CD14-positive monocyte (primary cell): ENCODE results near the gene MYO1D. TPM values are rescaled to one million over a fixed set of nuclear protein-coding genes. Genes with fewer than 3 reads are reported as not detected.

ENCODE experiments used
- DNase-seq, 3 donors: peaks; one replicate each; pipeline ENCODE4 v3.0.0-alpha.2; 2011 to 2022
- H2AFZ ChIP-seq: 2 replicates; pipeline ENCODE4 v1.6.0; 2012; ENCODE audit warnings: mild to moderate bottlenecking, low read depth, low read length, inconsistent platforms; ENCODE audit not compliant: insufficient read depth, poor library complexity, severe bottlenecking
- H3K27ac ChIP-seq, 2 donors: 1 replicate in 1 of 2; 2 replicates in 1 of 2; pipeline ENCODE4 v1.5.1; 2012 to 2013; ENCODE audit warnings: low read length in 2 of 2, control low read depth in 1 of 2, inconsistent platforms in 1 of 2, low read depth in 1 of 2, mild to moderate bottlenecking in 1 of 2
- H3K27me3 ChIP-seq, 2 donors: one replicate each; pipeline versions ENCODE4 v1.6.0 to v1.6.1; 2011 to 2013; ENCODE audit warnings: low read length in 2 of 2; ENCODE audit not compliant: control insufficient read depth in 2 of 2, insufficient read depth in 2 of 2
- H3K36me3 ChIP-seq, 2 donors: replicated peaks in 1 of 2; 1 replicate in 1 of 2; 2 replicates in 1 of 2; pipeline versions ENCODE4 v1.5.1 to v1.6.1; 2012 to 2013; ENCODE audit warnings: low read length in 2 of 2, control low read depth in 1 of 2, inconsistent platforms in 1 of 2, mild to moderate bottlenecking in 1 of 2; ENCODE audit not compliant: insufficient read depth in 2 of 2, control insufficient read depth in 1 of 2
- H3K4me1 ChIP-seq, 2 donors: 1 replicate in 1 of 2; 2 replicates in 1 of 2; pipeline versions ENCODE4 v1.5.1 to v1.6.1; 2012 to 2013; ENCODE audit warnings: low read length in 2 of 2, control low read depth in 1 of 2, inconsistent platforms in 1 of 2, mild to moderate bottlenecking in 1 of 2, moderate library complexity in 1 of 2; ENCODE audit not compliant: insufficient read depth in 2 of 2, control insufficient read depth in 1 of 2
- H3K4me2 ChIP-seq: replicated peaks from 2 replicates; pipeline ENCODE3; 2012; ENCODE audit warnings: low read length, moderate library complexity, mild to moderate bottlenecking; ENCODE audit not compliant: poor library complexity, severe bottlenecking; ENCODE audit errors: extremely low read depth
- H3K4me3 ChIP-seq, 3 experiments: fragments of 200-600 bp in 1 of 3; sonication (generic) in 1 of 3; replicated peaks in 1 of 3; 1 replicate in 2 of 3; 2 replicates in 1 of 3; pipeline ENCODE4 v1.5.1; 2011 to 2013; ENCODE audit warnings: low read length in 3 of 3, mild to moderate bottlenecking in 3 of 3, control low read depth in 2 of 3, low read depth in 2 of 3, inconsistent platforms in 1 of 3, moderate library complexity in 1 of 3
- H3K79me2 ChIP-seq: 2 replicates; pipeline ENCODE4 v1.6.0; 2012; ENCODE audit warnings: mild to moderate bottlenecking, control low read depth, inconsistent platforms, low read length, moderate library complexity; ENCODE audit not compliant: insufficient read depth
- H3K9ac ChIP-seq: 2 replicates; pipeline ENCODE4 v1.6.0; 2017; ENCODE audit warnings: low read length, mild to moderate bottlenecking; ENCODE audit not compliant: insufficient read depth, poor library complexity, severe bottlenecking
- H3K9me3 ChIP-seq, 2 donors: replicated peaks in 1 of 2; 1 replicate in 1 of 2; 2 replicates in 1 of 2; pipeline versions ENCODE4 v1.5.1 to v1.6.1; 2012 to 2013; ENCODE audit warnings: low read length in 2 of 2, control low read depth in 1 of 2; ENCODE audit not compliant: control insufficient read depth in 1 of 2, insufficient read depth in 1 of 2
- H4K20me1 ChIP-seq: 2 replicates; pipeline ENCODE4 v1.6.0; 2012; ENCODE audit warnings: mild to moderate bottlenecking, low read length, control low read depth, moderate library complexity; ENCODE audit not compliant: insufficient read depth
- H3K27ac Mint-ChIP-seq, 7 donors: one replicate each; pipeline ENCODE4 v1.8.0; 2020; ENCODE audit warnings: mild to moderate bottlenecking in 7 of 7, mixed read lengths in 7 of 7, moderate library complexity in 6 of 7, inconsistent platforms in 2 of 7
- H3K27me3 Mint-ChIP-seq, 3 donors: one replicate each; pipeline ENCODE4 v1.8.0; 2021 to 2022; ENCODE audit warnings: low read depth in 3 of 3, mild to moderate bottlenecking in 3 of 3, mixed read lengths in 3 of 3, moderate library complexity in 3 of 3, inconsistent platforms in 1 of 3
- H3K36me3 Mint-ChIP-seq, 2 donors: one replicate each; pipeline ENCODE4 v1.8.0; 2020; ENCODE audit warnings: mixed read lengths in 2 of 2, inconsistent platforms in 1 of 2, mild to moderate bottlenecking in 1 of 2
- H3K4me1 Mint-ChIP-seq: one replicate; pipeline ENCODE4 v1.8.0; 2020; ENCODE audit warnings: mild to moderate bottlenecking, mixed read lengths
- H3K4me3 Mint-ChIP-seq, 2 donors: one replicate each; pipeline ENCODE4 v1.8.0; 2020; ENCODE audit warnings: mild to moderate bottlenecking in 2 of 2, mixed read lengths in 2 of 2, moderate library complexity in 1 of 2
- H3K9me3 Mint-ChIP-seq, 7 donors: one replicate each; pipeline ENCODE4 v1.8.0; 2020 to 2022; ENCODE audit warnings: mixed read lengths in 7 of 7, mild to moderate bottlenecking in 6 of 7, moderate library complexity in 6 of 7, inconsistent platforms in 2 of 7
- WGBS: methylation state at CpG from one replicate; pipeline ENCODE4 v1.1.5; 2013; ENCODE audit warnings: missing lambda C conversion rate; ENCODE audit not compliant: insufficient coverage; 5-methylcytosine and 5-hydroxymethylcytosine counted together
- intact Hi-C, 2 donors: fragments of 100-400 bp; cut with micrococcal nuclease; formaldehyde crosslinking; loops; one replicate each; pipeline versions ENCODE4 v1.15.0 to v1.15.1; 2023
- polyA plus RNA-seq, 3 donors: library from polyadenylated mRNA; depleted of rRNA in 1 of 3; unstranded in 2 of 3; stranded (reverse) in 1 of 3; fragments of 300-500 nt in 2 of 3; fragments of >200 nt in 1 of 3; fragmentation: Illumina TruSeq in 2 of 3; gene quantifications; 1 replicate in 2 of 3; 2 replicates in 1 of 3; pipeline ENCODE4 v1.2.3, GENCODE V29; 2012 to 2021
- TF ChIP-seq, protein P1 (sequence below): fragments of 200-600 bp; IDR thresholded peaks from one replicate; pipeline ENCODE4 v1.8.0; 2022; ENCODE audit warnings: antibody characterized with exemption, mild to moderate bottlenecking

MYO1D gene
- polyA plus RNA-seq, 3 donors: 0.22 to 0.39 (median 0.26) TPM

DNA sequence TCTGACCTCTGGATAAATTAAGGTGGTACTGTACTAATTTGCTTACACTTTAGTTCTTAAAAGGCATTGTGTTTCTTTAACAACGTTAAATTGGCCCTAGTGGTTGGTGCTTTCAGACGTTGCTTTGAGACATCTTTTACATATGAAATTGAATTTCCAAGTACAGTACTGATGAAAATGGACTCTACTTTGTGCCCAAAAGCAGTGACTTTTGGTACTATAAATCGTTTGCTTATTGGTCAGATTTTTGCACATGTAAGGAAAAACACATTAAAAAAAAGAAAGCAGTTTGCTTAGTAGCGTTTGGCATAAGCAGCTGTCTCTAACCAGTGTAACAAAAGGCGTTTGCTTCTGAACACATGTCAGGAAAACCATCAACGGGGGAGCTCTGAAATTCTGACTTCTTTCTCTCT is 250.5 kb downstream of the MYO1D start:
- no peaks in the 10 kb centered on the region for H3K4me1 ChIP-seq
- Mint-ChIP-seq H3K4me3 (no peak overlapping the region), H3K36me3 (no peaks in the 10 kb centered on the region), H3K9me3 (no peaks in the 10 kb centered on the region), H3K27ac (no peak overlapping the region), H3K27me3 (peaks cover 0 to 5% (median 0%) of the 10 kb centered on the region in 3 donors), H3K4me1 (no peaks in the 10 kb centered on the region)
- no peak overlapping the region for H3K4me2 ChIP-seq
- no peaks in the 10 kb centered on the region for H4K20me1 ChIP-seq
- no peaks in the 10 kb centered on the region for H3K36me3 ChIP-seq
- H3K4me3 ChIP-seq: no peak overlapping the region
- no peak overlapping the region for H2AFZ ChIP-seq
- no peak for DNase-seq
- no peaks in the 10 kb centered on the region for H3K9me3 ChIP-seq
- no peak overlapping the region for H3K27ac ChIP-seq
- TF ChIP-seq, protein P1, sequence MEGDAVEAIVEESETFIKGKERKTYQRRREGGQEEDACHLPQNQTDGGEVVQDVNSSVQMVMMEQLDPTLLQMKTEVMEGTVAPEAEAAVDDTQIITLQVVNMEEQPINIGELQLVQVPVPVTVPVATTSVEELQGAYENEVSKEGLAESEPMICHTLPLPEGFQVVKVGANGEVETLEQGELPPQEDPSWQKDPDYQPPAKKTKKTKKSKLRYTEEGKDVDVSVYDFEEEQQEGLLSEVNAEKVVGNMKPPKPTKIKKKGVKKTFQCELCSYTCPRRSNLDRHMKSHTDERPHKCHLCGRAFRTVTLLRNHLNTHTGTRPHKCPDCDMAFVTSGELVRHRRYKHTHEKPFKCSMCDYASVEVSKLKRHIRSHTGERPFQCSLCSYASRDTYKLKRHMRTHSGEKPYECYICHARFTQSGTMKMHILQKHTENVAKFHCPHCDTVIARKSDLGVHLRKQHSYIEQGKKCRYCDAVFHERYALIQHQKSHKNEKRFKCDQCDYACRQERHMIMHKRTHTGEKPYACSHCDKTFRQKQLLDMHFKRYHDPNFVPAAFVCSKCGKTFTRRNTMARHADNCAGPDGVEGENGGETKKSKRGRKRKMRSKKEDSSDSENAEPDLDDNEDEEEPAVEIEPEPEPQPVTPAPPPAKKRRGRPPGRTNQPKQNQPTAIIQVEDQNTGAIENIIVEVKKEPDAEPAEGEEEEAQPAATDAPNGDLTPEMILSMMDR: no peak
- no peak overlapping the region for H3K9ac ChIP-seq
- intact Hi-C loops: no loop called here
- H3K79me2 ChIP-seq: no peaks in the 10 kb centered on the region
- no peaks in the 10 kb centered on the region for H3K27me3 ChIP-seq
- 65% methylated on average over 2 of the region's 6 CpGs for WGBS

DNA sequence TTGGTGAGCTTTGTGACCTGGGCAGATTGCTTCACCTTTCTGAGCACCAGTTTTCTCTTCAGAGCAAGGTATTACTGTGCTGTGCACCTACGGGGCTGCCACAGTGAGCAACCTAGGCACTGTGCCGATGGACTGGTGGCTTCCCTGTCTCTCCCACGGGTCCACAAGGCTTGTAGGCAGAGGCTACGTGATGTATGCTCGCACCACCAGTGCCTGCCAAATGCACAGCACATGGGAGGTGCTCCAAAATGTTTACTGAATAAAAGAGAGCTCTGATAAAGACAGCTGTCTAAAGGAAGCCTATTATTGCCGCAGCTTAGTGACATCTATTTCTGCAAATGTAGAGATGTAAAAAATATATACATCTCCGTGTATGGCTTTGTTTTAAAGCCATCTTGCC is 251.0 kb downstream of the MYO1D start:
- peaks cover 0 to 5% (median 0%) of the 10 kb centered on the region in 3 donors for H3K27me3 Mint-ChIP-seq
- H3K36me3 Mint-ChIP-seq: no peaks in the 10 kb centered on the region
- H3K4me3 Mint-ChIP-seq: no peak overlapping the region

More for the DNA sequence above, 251.0 kb downstream of the MYO1D start:
- no peak for DNase-seq
- H3K27me3 ChIP-seq: no peaks in the 10 kb centered on the region
- WGBS: 86% methylated on average over 5 of the region's 7 CpGs
- Mint-ChIP-seq H3K9me3 (no peaks in the 10 kb centered on the region), H3K4me1 (no peaks in the 10 kb centered on the region), H3K27ac (no peak overlapping the region)
- H3K4me2 ChIP-seq: no peak overlapping the region
- no peak overlapping the region for H3K27ac ChIP-seq
- H2AFZ ChIP-seq: no peak overlapping the region
- H3K9ac ChIP-seq: no peak overlapping the region
- no peaks in the 10 kb centered on the region for H4K20me1 ChIP-seq
- H3K4me3 ChIP-seq: no peak overlapping the region
- H3K4me1 ChIP-seq: no peaks in the 10 kb centered on the region
- TF ChIP-seq, protein P1: no peak
- H3K36me3 ChIP-seq: no peaks in the 10 kb centered on the region
- no peaks in the 10 kb centered on the region for H3K79me2 ChIP-seq
- intact Hi-C loops: no loop called here
- H3K9me3 ChIP-seq: no peaks in the 10 kb centered on the region
